H1 (cell line): ENCODE measurements around the gene DGCR8.

Experiments used
- ATF3 ChIP-seq: IDR thresholded peaks from 2 replicates; pipeline ENCODE4 v1.6.1; 2011; ENCODE audit warnings: low read depth, mild to moderate bottlenecking, low read length; ENCODE audit not compliant: insufficient read depth
- CEBPB ChIP-seq: IDR thresholded peaks from 2 replicates; pipeline ENCODE4 v1.6.1; 2012; ENCODE audit warnings: low read depth, low read length
- CTCF ChIP-seq, 3 experiments: IDR thresholded peaks; 1 replicate in 2 of 3; 2 replicates in 1 of 3; pipeline versions ENCODE4 v1.5.1 to v1.6.1; 2011; ENCODE audit warnings: low read length in 3 of 3, mild to moderate bottlenecking in 3 of 3, inconsistent platforms in 2 of 3, low read depth in 1 of 3, moderate library complexity in 1 of 3; ENCODE audit not compliant: insufficient read depth in 1 of 3; ENCODE audit errors: control extremely low read depth in 1 of 3
- EZH2 ChIP-seq: fragments of 200-600 bp; sonication (generic); IDR thresholded peaks from 2 replicates; pipeline ENCODE4 v1.7.1; 2012; ENCODE audit warnings: low read depth, mild to moderate bottlenecking, moderate library complexity, low read length, inconsistent platforms; ENCODE audit not compliant: severe bottlenecking
- FOSL1 ChIP-seq: IDR thresholded peaks from 2 replicates; pipeline ENCODE4 v1.6.1; 2011; ENCODE audit warnings: mild to moderate bottlenecking, low read depth, low read length, moderate library complexity; ENCODE audit not compliant: insufficient read depth
- GABPA ChIP-seq: IDR thresholded peaks from 2 replicates; pipeline ENCODE4 v1.6.1; 2011; ENCODE audit warnings: mild to moderate bottlenecking, low read length, moderate library complexity, borderline replicate concordance; ENCODE audit not compliant: insufficient read depth
- HDAC2 ChIP-seq, 2 experiments: fragments of 300-600 bp in 1 of 2; sonication (generic) in 1 of 2; IDR thresholded peaks; 2 replicates each; pipeline ENCODE4 v1.6.1; 2011 to 2012; ENCODE audit warnings: low read depth in 2 of 2, low read length in 2 of 2, mild to moderate bottlenecking in 2 of 2, moderate library complexity in 2 of 2, borderline replicate concordance in 1 of 2, inconsistent platforms in 1 of 2
- JUN ChIP-seq: IDR thresholded peaks from 2 replicates; pipeline ENCODE4 v1.6.1; 2011; ENCODE audit warnings: low read depth, mild to moderate bottlenecking, improper control_type of control experiment, low read length
- JUND ChIP-seq: IDR thresholded peaks from 2 replicates; pipeline ENCODE4 v1.6.1; 2011; ENCODE audit warnings: mild to moderate bottlenecking, improper control_type of control experiment, low read length
- POLR2A ChIP-seq, 2 experiments: IDR thresholded peaks; 1 replicate in 1 of 2; 2 replicates in 1 of 2; pipeline ENCODE4 v1.6.1; 2011; ENCODE audit warnings: low read depth in 2 of 2, low read length in 2 of 2, mild to moderate bottlenecking in 2 of 2; ENCODE audit errors: control extremely low read depth in 1 of 2
- POLR2AphosphoS5 ChIP-seq: IDR thresholded peaks from 2 replicates; pipeline ENCODE4 v1.6.1; 2011; ENCODE audit warnings: low read depth, low read length
- TAF1 ChIP-seq: IDR thresholded peaks from 2 replicates; pipeline ENCODE4 v1.6.1; 2011; ENCODE audit warnings: mild to moderate bottlenecking, low read depth, low read length
- TCF12 ChIP-seq: IDR thresholded peaks from 2 replicates; pipeline ENCODE4 v1.6.1; 2011; ENCODE audit warnings: low read depth, mild to moderate bottlenecking, low read length
- ZNF274 ChIP-seq: IDR thresholded peaks from 2 replicates; pipeline ENCODE4 v1.7.0; 2012; ENCODE audit warnings: low read length, borderline replicate concordance; ENCODE audit errors: extremely low read depth

- no peak for TF ChIP-seq POLR2AphosphoS5
- no peak for TF ChIP-seq JUND
- no peak for TF ChIP-seq ATF3
- no peak for TF ChIP-seq ZNF274
- no peak for TF ChIP-seq HDAC2 (IDR thresholded peaks at IDR 0.05; ENCODE audit: borderline replicate concordance in 1 of 2, low read depth in 2 of 2, low read length in 2 of 2)
- no peak for TF ChIP-seq CEBPB
- TF ChIP-seq CTCF (IDR thresholded peaks at IDR 0.05; ENCODE audit: control extremely low read depth in 1 of 3, insufficient read depth in 1 of 3, low read depth in 1 of 3, low read length in 3 of 3) = no peak
- no peak for TF ChIP-seq JUN
- TF ChIP-seq TAF1 = no peak
- no peak for TF ChIP-seq EZH2
- TF ChIP-seq GABPA = no peak
- TF ChIP-seq TCF12 = no peak
- TF ChIP-seq POLR2A (IDR thresholded peaks at IDR 0.05; ENCODE audit: control extremely low read depth in 1 of 2, low read depth in 2 of 2, low read length in 2 of 2) = no peak
- TF ChIP-seq FOSL1 = no peak
These were observed 6.1 kb downstream of the DGCR8 start for GRCh38 chr22:20086101-20086599.
